BLaER1 (cell line): ENCODE results near the gene ZACN.

Experiments
- H3K27ac ChIP-seq: shearing (Covaris generic); formaldehyde crosslinking; 2 replicates; pipeline ENCODE4 v1.8.1; 2022
- H3K27me3 ChIP-seq: shearing (Covaris generic); formaldehyde crosslinking; 2 replicates; pipeline ENCODE4 v1.8.1; 2022
- H3K36me3 ChIP-seq: shearing (Covaris generic); formaldehyde crosslinking; 2 replicates; pipeline ENCODE4 v1.8.1; 2022
- H3K4me1 ChIP-seq: shearing (Covaris generic); formaldehyde crosslinking; 2 replicates; pipeline ENCODE4 v1.8.1; 2022
- H3K4me2 ChIP-seq: shearing (Covaris generic); formaldehyde crosslinking; 2 replicates; pipeline ENCODE4 v1.8.1; 2022
- H3K4me3 ChIP-seq: shearing (Covaris generic); formaldehyde crosslinking; 2 replicates; pipeline ENCODE4 v1.8.1; 2022
- H3K9ac ChIP-seq: shearing (Covaris generic); formaldehyde crosslinking; 2 replicates; pipeline ENCODE4 v1.8.1; 2022
- H3K9me3 ChIP-seq: shearing (Covaris generic); formaldehyde crosslinking; 2 replicates; pipeline ENCODE4 v1.8.1; 2022
- H4K20me1 ChIP-seq: shearing (Covaris generic); formaldehyde crosslinking; 2 replicates; pipeline ENCODE4 v1.8.1; 2022
- Cebpa-rat ChIP-seq: shearing (Covaris generic); IDR thresholded peaks from 2 replicates; pipeline ENCODE4 v1.8.1; 2022

The ZACN gene

DNA sequence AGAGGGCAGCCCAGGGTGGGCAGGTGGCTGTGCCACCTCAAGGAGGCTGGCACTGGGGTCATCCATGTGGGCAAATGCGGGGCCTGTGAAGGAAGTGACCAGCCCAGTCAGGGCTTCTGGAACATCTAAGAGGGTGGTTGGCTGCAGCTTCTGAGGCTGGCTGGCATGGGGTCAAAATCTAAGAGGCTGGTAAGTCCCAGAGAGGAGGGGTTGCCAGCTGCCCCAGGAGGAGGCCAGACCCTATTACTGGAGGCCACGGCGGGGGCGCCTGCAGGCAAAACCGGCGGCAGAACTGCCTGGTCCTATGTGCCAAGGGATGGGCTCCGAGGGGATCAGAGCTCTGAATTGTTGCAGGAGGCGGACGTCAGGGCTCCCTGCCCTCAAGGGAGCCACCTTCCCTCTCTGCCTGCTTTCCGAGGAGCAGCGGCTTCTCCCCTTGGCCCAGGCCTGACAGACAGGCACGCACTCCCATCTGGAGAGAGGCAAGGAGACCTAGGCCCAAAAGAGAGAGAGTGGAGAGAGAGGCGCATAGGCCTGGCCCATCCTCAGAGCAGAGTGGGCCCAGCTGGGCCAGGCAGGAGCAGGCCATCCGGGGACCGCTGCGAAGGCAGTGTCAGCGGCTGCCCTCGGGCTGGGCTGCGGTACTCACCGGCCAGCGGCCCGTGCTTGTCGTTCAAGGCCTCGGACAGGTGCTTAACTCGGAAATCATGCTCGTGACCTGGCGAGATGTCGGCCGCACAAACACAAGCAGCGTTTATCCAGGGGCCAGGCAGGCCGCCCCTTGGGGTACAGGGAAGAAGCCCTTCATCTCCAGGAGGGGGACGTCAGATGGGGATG lies 10.9 kb downstream of the ZACN start:
- peaks cover 16% of the 10 kb centered on the region for H4K20me1 ChIP-seq
- H3K36me3 ChIP-seq = peaks cover 98% of the 10 kb centered on the region
- TF ChIP-seq Cebpa-rat = no peak
- H3K27ac ChIP-seq = no peak overlapping the region
- H3K4me1 ChIP-seq = peaks cover 33% of the 10 kb centered on the region
- no peaks in the 10 kb centered on the region for H3K9me3 ChIP-seq
- no peak overlapping the region for H3K4me3 ChIP-seq
- no peaks in the 10 kb centered on the region for H3K27me3 ChIP-seq
- no peak overlapping the region for H3K4me2 ChIP-seq
- H3K9ac ChIP-seq = no peak overlapping the region

DNA sequence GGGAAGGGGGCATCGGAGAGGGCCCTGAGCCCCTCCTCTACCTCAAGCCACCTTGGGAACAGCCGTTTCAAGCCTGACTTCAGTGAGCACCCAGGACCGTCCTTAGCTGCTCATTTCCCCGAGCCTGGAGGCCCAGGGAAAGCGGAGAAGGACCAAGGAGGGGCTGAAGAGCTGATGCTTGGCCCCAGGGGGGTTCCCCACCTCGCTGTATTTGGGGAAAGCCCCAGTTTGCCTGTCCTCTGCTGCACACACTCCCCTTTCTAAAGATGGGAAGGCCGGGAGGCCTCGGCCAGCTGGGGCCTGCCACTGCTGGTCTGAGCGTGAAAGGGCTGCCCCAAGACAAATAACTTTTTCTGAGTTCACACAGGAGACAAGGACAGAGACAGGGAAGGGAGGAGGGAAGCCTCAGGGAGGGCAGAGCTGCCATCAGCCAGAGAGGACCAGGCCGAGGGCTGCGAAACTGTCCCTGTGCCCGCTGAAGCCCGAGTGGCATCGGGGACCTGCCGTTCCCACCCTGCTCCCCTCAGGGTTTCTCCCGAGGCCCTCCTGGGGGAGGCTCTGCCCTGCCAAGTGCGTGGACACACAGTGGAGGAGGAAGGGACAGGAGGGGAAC lies 11.6 kb downstream of the ZACN start:
- Histone ChIP-seq H3K9ac (no peak overlapping the region), H4K20me1 (peaks cover 16% of the 10 kb centered on the region), H3K36me3 (peaks cover 98% of the 10 kb centered on the region), H3K27me3 (no peaks in the 10 kb centered on the region), H3K4me2 (no peak overlapping the region), H3K9me3 (no peaks in the 10 kb centered on the region), H3K4me1 (peaks cover 33% of the 10 kb centered on the region), H3K4me3 (no peak overlapping the region), H3K27ac (peak overlapping the region; percentile 60; the same call in 1 of the 2 replicates)
- no peak for TF ChIP-seq Cebpa-rat

DNA sequence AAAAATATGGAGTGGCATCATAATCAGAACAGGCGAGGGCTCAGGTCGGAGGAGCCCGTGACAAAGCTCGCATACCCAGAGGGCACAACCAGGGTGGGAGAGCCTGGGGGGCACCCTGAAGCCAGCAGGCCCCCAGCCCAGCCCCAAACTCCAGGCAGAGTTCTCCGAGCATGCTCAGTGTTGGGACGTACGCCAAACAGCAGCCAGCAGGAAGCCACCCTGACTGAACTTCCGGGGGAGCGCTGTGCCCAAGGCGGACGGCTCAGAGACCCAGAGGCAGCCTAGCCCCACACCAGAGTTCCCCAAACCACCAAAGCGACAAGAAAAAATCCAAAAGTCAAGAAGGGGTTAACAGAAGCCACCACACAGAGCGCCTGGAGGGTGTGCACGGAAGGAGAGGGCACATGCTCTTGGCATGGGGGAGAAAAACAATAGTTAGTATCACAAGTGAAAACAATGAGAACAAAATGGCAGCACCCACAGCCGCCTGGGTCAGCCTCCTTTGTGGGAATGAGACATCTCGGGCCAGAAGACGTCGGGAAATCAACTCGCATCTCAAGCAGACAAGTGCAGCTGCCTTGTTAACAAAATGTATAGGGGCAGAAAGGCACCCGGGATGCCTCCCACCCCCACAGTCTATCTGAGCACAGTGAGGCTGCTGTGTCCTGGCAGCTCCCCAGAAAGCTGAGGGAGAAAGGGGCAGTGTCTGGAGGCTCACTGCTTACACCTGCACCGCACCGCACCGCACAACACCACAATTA lies 12.7 kb downstream of the ZACN start:
- H3K4me1 ChIP-seq = peaks cover 33% of the 10 kb centered on the region
- no peaks in the 10 kb centered on the region for H3K9me3 ChIP-seq
- no peak for TF ChIP-seq Cebpa-rat
- peak overlapping the region; percentile 60 for H3K27ac ChIP-seq
- no peak overlapping the region for H3K9ac ChIP-seq
- H3K4me3 ChIP-seq = no peak overlapping the region
- H3K4me2 ChIP-seq = peak overlapping the region; percentile 72
- peaks cover 16% of the 10 kb centered on the region for H4K20me1 ChIP-seq
- peaks cover 98% of the 10 kb centered on the region for H3K36me3 ChIP-seq
- no peaks in the 10 kb centered on the region for H3K27me3 ChIP-seq

DNA sequence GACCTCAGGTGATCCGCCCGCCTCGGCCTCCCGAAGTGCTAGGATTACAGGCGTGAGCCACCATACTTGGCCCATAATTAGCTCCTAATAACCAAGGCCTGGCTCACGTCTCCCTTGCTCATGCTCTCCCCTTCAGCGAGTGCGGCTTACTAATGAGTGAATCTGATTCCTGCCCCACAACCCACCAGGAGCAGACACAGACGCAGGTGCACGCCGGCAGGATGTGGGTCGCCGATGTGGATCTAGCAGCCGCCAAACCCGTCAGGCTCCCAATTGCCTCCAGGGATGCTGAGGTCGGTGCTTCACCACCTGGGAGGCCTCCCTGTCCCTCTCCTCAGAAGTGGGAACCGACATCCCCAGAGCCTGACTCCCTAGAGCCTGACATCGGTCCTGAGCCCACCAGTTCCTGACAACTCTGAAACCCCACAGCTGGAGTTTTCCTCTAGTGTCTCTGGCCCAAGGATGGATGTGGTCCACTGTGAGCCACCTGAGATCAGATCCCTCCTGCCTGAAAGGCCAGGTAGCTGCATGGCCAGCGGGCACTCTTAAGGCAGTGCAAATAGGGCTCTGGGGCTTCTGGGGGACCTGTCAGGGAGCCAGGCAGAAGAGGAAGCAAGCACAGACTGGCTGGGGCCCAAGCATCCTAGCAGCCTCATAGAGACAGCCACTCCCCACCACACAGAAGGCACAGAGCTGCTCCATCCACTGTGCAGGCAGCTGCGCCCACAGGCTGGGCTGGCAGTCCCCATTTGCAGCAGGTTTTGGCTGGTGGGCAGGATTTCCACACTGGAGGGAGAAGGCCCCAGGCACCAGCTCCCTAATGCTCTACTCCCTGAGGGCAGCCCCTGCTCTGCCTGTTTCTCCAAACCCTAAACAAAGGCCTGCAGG lies 13.8 kb downstream of the ZACN start:
- Histone ChIP-seq H3K36me3 (peaks cover 98% of the 10 kb centered on the region), H3K27ac (peak overlapping the region; percentile 60; the same call in 1 of the 2 replicates), H3K4me3 (no peak overlapping the region), H4K20me1 (peaks cover 16% of the 10 kb centered on the region), H3K9me3 (no peaks in the 10 kb centered on the region), H3K27me3 (no peaks in the 10 kb centered on the region), H3K4me1 (peaks cover 33% of the 10 kb centered on the region), H3K9ac (no peak overlapping the region), H3K4me2 (peak overlapping the region; percentile 72)
- no peak for TF ChIP-seq Cebpa-rat

DNA sequence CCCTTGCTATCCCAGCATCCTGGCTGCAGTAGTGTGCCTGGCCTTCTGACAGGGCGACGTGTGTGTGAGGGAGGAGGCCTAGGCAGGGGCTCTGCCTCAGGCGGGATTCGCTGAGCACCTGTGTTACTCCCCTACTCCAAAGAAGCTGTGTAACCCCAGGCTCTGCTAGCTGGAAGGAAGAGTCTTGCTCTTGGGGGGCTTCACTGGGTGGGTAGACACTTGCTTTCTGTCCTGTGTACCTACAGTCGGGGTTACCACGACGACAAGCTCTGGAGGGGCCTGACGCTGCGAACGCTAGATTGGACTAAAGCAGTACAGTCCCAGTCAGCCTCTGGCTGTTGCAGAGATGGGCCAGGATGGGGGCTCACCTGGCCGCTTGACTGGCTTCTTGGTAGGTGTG lies 15.1 kb downstream of the ZACN start:
- Histone ChIP-seq H3K4me2 (peak overlapping the region; percentile 72; the same call in 1 of the 2 replicates), H3K27ac (no peak overlapping the region), H3K9ac (no peak overlapping the region), H3K36me3 (peaks cover 96% of the 10 kb centered on the region), H3K27me3 (no peaks in the 10 kb centered on the region), H3K4me1 (peaks cover 33% of the 10 kb centered on the region), H3K4me3 (no peak overlapping the region), H3K9me3 (no peaks in the 10 kb centered on the region), H4K20me1 (peaks cover 16% of the 10 kb centered on the region)
- no peak for TF ChIP-seq Cebpa-rat

DNA sequence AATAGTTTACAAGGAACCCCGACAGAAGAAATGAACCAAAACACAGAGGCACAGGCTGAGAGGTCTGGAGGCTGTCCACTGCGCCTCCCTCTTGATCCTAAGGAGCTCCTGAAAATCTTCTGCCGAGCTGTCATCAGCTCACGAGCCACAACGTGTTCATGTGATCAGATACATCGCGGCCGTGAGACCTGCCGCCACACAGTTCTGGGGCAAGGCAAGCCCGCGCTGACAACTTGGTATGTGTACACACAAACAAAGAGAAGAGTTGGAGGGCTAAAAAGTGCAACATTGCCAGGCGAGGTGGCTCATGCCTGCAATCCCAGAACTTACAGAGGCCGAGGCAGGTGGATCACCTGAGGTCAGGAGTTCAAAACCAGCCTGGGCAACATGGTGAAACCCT lies 17.0 kb downstream of the ZACN start:
- Histone ChIP-seq H3K9ac (no peak overlapping the region), H4K20me1 (peaks cover 16% of the 10 kb centered on the region), H3K27ac (no peak overlapping the region), H3K36me3 (peaks cover 96% of the 10 kb centered on the region), H3K4me1 (peaks cover 33% of the 10 kb centered on the region), H3K9me3 (no peaks in the 10 kb centered on the region), H3K4me2 (no peak overlapping the region), H3K27me3 (no peaks in the 10 kb centered on the region), H3K4me3 (no peak overlapping the region)
- no peak for TF ChIP-seq Cebpa-rat

DNA sequence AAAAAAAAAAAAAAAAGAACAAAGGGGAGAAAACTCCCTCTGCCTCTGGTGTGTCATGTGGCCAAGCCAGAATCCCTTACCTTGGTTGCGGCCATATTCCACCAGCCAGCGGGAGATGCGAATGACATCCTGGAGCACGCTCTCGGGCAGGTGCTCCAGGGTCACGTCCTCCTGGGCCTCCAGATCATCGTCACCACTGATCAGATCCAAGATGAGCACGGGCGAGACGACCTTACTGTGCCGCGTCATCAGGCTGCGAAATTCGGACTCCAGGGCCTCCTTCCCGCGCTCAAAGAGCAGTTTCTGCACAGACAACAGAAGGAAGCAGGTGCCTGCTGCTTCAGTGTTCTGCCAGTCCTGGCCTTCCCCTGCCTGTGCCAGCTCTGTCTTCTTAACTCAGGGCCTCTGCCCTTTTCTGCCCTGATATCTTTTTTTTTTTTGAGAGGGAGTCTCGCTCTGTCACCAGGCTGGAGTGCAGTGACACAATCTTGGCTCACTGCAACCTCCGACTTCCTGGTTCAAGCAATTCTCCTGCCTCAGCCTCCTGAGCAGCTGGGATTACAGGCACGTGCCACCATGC lies 18.8 kb downstream of the ZACN start:
- no peaks in the 10 kb centered on the region for H3K9me3 ChIP-seq
- H3K4me3 ChIP-seq = no peak overlapping the region
- H3K27ac ChIP-seq = no peak overlapping the region
- peaks cover 9% of the 10 kb centered on the region for H4K20me1 ChIP-seq
- H3K9ac ChIP-seq = no peak overlapping the region
- no peak overlapping the region for H3K4me2 ChIP-seq
- H3K36me3 ChIP-seq = peaks cover 89% of the 10 kb centered on the region
- no peaks in the 10 kb centered on the region for H3K27me3 ChIP-seq
- no peak for TF ChIP-seq Cebpa-rat
- peaks cover 28% of the 10 kb centered on the region for H3K4me1 ChIP-seq

DNA sequence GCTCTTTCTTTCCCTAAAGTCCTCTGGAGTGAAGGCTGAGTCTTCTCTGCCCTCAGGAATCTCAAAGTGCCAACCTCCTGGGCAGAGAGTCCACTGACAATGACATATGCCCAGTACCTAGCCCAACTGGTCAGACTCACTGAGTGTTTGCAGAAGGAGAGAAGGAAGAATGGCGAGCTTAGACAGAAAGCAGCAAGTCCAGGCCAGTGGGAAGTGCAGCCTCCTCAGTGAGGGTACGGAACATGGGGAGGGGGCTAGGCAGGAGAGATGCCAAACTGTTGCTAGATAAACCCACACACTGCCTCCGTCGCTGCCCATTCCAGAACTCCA lies 23.9 kb downstream of the ZACN start:
- peak overlapping the region; percentile 87 for H3K4me2 ChIP-seq
- H3K4me1 ChIP-seq = peaks cover 33% of the 10 kb centered on the region
- no peak for TF ChIP-seq Cebpa-rat
- peak overlapping the region; percentile 80 for H3K9ac ChIP-seq
- no peaks in the 10 kb centered on the region for H3K9me3 ChIP-seq
- no peaks in the 10 kb centered on the region for H3K27me3 ChIP-seq
- H4K20me1 ChIP-seq = no peaks in the 10 kb centered on the region
- H3K36me3 ChIP-seq = peaks cover 38% of the 10 kb centered on the region
- H3K4me3 ChIP-seq = peak overlapping the region; percentile 81
- H3K27ac ChIP-seq = peak overlapping the region; percentile 84
